Stimulated activated CD4-positive, alpha-beta T cell treated with anti-CD3 and anti-CD28 coated beads, Interleukin-15, amount 100 ng/mL, for 24 hours (primary cell): ENCODE results near the gene ASF1B.

Experiments
- DNase-seq: peaks from one replicate; pipeline ENCODE4 v3.0.0-alpha.2; 2020

ASF1B gene

GRCh38 chr19:14105680-14106079, 30.7 kb downstream of the ASF1B start:
- DNase-seq = no peak

DNA sequence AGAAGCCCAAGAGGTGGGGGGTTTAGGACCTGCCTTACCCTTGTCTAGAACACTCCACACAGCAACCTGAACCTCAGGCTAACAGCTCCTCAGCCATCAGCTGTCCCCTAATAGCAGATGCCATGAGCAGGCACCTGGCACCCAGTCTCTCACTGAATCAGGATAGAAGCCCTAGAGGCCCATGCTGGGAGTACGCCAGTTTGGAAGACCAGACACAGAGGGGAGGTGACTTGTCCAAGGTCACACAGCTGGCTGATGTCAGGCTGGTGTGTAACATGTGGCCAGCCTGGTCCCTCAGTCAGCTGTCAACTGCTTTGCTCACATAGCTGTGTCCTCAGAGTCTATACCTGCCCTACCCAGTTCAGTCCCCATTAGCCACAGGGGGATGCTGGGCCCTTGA, 33.1 kb downstream of the ASF1B start:
- DNase-seq = no peak

DNA sequence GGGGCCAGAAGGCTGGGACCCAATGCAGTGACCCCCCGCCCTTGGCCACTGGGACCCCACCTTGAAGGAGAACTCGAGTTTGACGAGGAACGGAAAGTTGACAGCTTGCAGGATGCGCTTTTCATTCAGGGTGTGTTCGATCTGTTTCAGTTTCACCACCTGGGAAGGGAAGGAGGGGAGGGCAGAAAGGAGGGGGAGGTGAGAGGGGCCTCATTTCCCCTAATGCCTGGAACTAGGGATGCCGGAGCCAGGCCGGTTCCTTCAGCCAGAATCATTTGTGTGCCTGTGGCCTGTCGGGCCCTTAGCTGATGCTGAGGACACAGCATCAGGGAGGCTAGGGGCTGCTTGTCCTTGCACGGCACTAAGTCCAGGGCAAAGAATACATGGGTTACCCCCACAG, 33.6 kb downstream of the ASF1B start:
- DNase-seq = no peak

DNA sequence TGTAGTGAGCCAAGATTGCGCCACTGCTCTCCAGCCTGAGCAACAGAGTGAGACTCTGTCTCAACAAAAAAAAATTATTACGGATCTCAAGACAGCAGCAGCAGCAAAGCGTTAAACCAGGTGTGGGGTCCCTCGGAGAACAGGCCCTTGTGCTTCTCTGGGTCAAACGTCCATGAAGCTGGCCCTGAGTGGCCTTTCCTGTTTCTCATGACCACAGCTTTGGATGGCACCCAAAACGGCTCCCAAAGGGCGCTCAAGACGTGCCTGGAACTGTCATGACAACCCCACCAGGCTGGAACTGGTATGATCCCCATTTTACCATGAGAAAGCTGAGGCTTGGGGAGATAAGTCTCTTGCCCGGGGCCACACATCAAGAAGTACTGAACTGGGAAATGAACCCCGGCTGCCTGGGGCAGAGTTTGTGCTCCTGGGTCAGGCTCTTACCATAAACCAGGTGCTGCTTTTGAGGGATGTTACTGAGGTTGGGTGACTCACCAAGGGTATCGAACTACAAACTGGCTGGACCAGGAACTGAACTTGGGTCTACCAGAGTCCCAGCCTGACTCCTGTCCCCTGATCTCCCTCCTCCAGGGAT, 34.2 kb downstream of the ASF1B start:
- no peak for DNase-seq

DNA sequence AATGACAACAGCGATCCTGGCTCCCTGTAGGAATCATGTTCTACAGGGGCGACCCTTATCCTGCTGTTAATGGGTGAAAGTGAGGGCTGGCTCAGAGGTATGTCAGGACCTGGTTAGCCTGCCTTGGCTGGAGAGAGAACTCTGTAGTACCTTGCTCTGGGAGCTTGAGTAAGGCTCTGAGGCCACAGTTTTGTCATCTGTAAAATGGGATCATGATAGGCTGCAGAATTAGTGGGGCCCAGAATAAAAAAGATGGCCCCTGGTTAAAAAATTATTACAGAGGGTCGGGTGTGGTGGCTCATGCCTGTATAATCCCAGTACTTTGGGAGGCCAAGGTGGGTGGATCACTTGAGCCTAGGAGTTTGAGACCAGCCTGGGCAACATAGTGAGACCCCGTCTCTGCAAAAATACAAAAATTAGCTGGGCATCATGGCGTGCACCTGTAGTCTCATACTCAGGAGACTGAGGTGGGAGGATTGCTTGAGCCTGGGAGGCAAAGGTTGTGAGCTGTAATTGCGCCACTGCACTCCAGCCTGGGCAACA, 35.3 kb downstream of the ASF1B start:
- DNase-seq = no peak

GRCh38 chr19:14097532-14098151, 38.7 kb downstream of the ASF1B start:
- DNase-seq = no peak

GRCh38 chr19:14096272-14096992, 40.0 kb downstream of the ASF1B start:
- no peak for DNase-seq

DNA sequence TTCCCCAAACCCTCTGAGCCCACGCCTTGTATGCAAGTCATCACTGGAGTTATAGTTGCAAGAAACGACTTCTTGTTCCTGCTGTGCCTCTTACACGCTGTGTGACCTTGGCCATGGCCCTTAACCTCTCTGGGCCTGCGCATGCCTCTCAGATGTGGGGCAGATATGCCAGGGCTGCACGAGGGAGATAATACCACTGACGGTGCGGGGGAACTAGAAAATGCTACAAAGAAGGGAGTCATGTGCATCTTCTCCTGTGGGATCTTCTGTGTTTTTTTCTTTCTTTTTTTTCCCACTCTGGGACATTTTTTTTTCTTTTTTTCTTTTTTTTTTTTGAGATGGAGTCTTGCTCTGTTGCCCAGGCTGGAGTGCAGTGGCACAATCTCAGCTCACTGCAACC, 41.5 kb downstream of the ASF1B start:
- no peak for DNase-seq

GRCh38 chr19:14093117-14093823, 43.1 kb downstream of the ASF1B start:
- no peak for DNase-seq

GRCh38 chr19:14091813-14092462, 44.5 kb downstream of the ASF1B start:
- peak; percentile 65 for DNase-seq

GRCh38 chr19:14091081-14091812, 45.1 kb downstream of the ASF1B start:
- peak; percentile 87 for DNase-seq

DNA sequence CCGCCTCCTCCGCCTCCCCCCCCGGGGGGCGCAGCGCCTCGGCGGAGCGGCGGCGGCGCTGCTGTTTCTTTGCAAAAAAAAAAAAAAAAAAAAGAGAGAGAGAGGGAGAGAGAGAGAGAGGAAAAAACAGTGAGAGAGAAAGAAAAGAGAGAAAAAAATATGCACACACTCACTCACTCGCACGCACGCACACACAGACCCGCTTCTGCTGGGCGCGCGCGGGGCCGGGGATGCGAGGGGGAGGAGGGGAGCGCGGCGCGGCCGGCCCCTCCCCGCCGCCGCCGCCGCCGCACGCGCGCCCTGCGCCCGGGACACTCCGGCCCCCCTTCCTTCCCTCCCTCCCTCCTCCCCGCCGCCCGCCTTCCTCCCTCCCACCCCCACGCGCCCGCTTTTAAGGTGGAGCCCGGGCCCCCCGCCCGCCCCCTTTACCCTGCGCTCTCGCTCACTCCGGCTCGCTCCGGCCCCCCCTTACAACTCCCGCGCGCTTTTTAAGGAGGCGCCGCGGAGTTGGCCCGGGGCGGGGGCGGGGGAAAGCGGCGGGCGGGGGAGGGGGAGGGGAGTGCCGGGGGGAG, 45.8 kb downstream of the ASF1B start, which contains the start of gene SAMD1:
Gene SAMD1, minus strand, starts transcription at position 243 of the 572 bp plus-strand sequence.
- peak; percentile 91 for DNase-seq

GRCh38 chr19:14089662-14090508, 46.5 kb downstream of the ASF1B start:
- peak; percentile 64 for DNase-seq

GRCh38 chr19:14089412-14089661, 47.1 kb downstream of the ASF1B start:
- DNase-seq = no peak

DNA sequence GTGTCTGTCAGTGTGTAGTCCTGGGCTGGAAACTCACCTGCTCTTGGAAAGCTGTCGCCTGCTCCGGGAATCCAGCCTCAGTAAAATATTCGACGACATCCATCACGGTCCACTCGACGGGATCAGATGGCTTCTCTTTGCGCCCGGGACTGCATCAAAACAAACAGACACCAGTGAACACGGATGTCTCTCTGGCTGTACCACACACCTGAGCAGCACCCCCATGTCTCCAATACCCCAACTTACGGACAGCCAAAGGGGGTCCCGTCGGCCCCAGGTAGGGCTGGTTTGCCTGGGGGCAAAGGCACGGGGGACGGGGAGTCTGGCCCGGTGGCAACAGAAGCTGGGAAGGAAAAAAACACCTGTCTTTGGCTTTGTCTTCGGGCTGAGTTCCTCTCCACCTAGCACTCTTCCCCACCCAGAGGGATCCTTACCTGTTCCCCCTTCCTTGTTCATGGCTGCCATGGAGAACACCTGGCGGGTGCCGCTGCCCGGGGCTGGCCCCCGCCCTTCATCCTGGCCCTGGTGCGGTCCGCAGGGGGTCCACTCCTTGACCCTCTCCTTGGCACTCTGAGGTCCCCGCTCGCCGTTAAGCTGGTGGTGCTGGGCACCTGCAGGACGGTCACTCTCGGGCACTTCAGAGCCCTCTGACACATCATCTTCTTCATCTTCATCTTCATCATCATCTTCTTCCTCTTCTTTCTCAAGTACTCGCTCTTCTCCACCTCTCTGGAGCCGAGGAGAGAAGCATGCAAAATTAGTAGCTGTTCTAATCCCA, 47.6 kb downstream of the ASF1B start:
- DNase-seq = no peak

DNA sequence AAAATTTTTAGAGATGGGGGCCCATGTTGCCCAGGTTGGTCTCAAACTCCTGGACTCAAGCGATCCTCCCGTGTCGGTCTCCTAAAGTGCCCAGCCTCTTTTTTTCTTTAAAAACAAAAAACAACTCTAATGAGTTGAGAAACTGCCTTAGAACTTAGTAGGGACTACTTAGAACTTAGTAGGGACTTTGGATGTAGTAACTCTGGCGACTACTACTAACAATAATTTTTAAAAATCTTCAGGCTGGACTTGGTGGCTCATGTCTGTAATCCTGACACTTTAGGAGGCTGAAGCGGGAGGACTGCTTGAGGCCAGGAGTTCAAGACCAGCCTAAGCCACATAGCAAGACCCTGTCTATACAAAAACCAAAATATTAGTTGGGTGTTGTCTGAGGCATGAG, 50.3 kb downstream of the ASF1B start:
- no peak for DNase-seq

GRCh38 chr19:14085309-14085995, 50.9 kb downstream of the ASF1B start, which contains the start of gene C19orf67:
C19orf67 (minus strand) TSS chr19:14085783; CDS start chr19:14085627, 156 bp downstream.
- DNase-seq = no peak

- DNase-seq = no peak
Measured at GRCh38 chr19:14082675-14082960, 53.8 kb downstream of the ASF1B start.

DNA sequence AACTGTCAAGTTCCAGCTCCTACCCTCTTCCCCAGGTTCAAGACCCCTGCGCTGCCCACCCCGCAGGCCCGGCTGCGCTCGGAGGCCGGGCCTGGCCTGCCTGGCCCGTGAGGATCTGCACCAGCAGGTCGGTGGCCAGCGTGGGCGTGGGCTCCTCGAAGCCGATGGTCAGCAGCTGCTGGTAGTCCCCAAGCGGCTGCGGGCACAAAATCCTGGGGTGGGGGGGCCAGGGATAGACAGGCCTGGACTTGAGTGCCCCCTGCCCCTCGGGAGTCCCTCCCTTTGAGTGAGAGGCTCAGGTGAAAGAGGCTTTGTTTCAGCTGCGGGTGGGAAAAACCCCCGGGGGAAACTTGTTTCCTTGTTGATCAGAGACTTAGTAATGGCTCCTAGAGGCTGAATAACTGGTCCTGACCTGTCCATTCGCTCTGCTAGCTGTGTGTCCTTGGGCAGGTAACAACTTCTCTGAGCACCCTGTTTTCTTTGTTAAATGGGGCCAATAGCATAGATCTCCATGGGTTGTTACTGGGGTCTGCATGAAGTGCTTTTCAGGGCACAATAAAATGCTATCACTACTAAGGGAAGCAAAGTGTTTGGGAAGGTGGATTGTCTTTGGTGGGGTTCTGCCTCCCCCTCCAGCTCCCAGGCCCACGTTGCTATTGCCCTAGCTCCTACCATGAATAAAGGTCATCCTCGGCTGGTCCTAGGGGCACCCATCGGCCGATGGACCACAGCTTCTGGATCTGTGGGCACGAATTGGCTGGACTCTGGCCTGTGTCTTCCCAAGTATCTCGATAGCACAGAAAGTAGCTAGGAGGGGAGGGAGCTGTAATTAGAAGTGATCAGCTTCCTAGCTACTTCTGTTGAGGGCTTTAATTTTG, 54.4 kb downstream of the ASF1B start:
- DNase-seq = peak; percentile 30
